Breast epithelium (tissue), 4 donors: ENCODE measurements around the gene SLIT1. TPM values are rescaled to one million over a fixed set of nuclear protein-coding genes. Genes with fewer than 3 reads are reported as not detected.
A peak's percentile ranks its signal among the peaks of the same experiment; 100 is the strongest.

Source experiments
- DNase-seq, 2 donors: peaks; one replicate each; pipeline ENCODE4 v3.0.0-alpha.2; 2019; ENCODE audit warnings: low spot score in 2 of 2
- H3K27ac ChIP-seq, 2 donors: fragments of 200-600 bp; sonication (generic) in 1 of 2; one replicate each; pipeline ENCODE4 v1.5.1; 2016 to 2019; ENCODE audit warnings: mild to moderate bottlenecking in 1 of 2
- H3K27me3 ChIP-seq, 2 donors: fragments of 200-600 bp; sonication (generic) in 1 of 2; one replicate each; pipeline versions ENCODE4 v1.5.1 to v1.6.0; 2017 to 2019; ENCODE audit warnings: control low read depth in 1 of 2, mild to moderate bottlenecking in 1 of 2
- H3K36me3 ChIP-seq: fragments of 200-600 bp; one replicate; pipeline ENCODE4 v1.5.1; 2019
- H3K4me1 ChIP-seq, 2 donors: fragments of 200-600 bp; sonication (generic); one replicate each; pipeline ENCODE4 v1.5.1; 2016 to 2019; ENCODE audit warnings: control low read depth in 1 of 2
- H3K4me3 ChIP-seq, 3 donors: fragments of 200-600 bp; sonication (generic); 1 replicate in 2 of 3; 2 replicates in 1 of 3; pipeline ENCODE4 v1.5.1; 2016 to 2019; ENCODE audit warnings: mild to moderate bottlenecking in 3 of 3, moderate library complexity in 2 of 3
- H3K9me3 ChIP-seq, 2 donors: fragments of 200-600 bp; sonication (generic) in 1 of 2; one replicate each; pipeline ENCODE4 v1.5.1; 2016 to 2019; ENCODE audit warnings: control low read depth in 1 of 2
- POLR2A ChIP-seq: fragments of 450-650 bp; IDR thresholded peaks from one replicate; pipeline ENCODE4 v1.6.1; 2016; ENCODE audit warnings: antibody characterized with exemption, mild to moderate bottlenecking, moderate library complexity
- POLR2AphosphoS5 ChIP-seq, 3 donors: sonication (generic); formaldehyde crosslinking; IDR thresholded peaks; one replicate each; pipeline ENCODE4 v1.6.1; 2017; ENCODE audit warnings: antibody characterized with exemption in 3 of 3
- intact Hi-C: fragments of 100-400 bp; cut with DNase I; formaldehyde crosslinking; loops from one replicate; pipeline ENCODE4 v1.15.1; 2023; ENCODE audit warnings: low total_unique reads
- total RNA-seq, 3 donors: library from RNA; depleted of rRNA; stranded (reverse); fragments of >200 nt; gene quantifications; one replicate each; pipeline ENCODE4 v1.1.0, GENCODE V29; 2016
- TF ChIP-seq, protein P1 (sequence below), 3 donors: fragments of 450-650 bp; IDR thresholded peaks; one replicate each; pipeline ENCODE4 v1.5.1; 2016 to 2017; ENCODE audit warnings: antibody characterized with exemption in 3 of 3, mild to moderate bottlenecking in 3 of 3, moderate library complexity in 3 of 3

The SLIT1 gene
- total RNA-seq, 3 donors from 2014 or later: under 0.01 to 0.44 (median 0.16) TPM

DNA sequence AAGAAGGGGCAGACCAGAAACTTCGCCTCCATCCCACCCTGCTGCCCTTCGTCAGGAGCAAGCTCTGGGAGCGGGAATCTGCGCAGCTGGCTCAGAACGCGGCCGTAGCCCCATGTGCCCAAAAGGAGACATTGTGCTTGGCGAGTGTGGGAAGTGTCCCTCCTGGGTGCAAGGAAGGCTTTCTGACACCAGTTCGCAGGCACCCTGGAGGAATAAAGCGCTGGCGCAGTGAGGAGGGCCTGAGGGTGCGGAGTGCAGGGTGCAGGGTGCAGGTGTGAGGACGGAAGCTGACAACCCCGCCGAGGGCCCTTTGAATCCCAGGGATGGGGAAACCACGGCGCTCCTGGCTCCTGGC, 811 bp downstream of the SLIT1 start:
- Histone ChIP-seq H3K4me3 (peak overlapping the region in 1 of 3 donors; percentile 54), H3K4me1 (peaks cover 0 to 7% of the 10 kb centered on the region in 2 donors), H3K27ac (no peak overlapping the region), H3K27me3 (peaks cover 5 to 25% of the 10 kb centered on the region in 2 donors), H3K36me3 (no peaks in the 10 kb centered on the region), H3K9me3 (no peaks in the 10 kb centered on the region)
- TF ChIP-seq POLR2A (no peak), POLR2AphosphoS5 (IDR thresholded peaks at IDR 0.05) (no peak)
- TF ChIP-seq, protein P1, sequence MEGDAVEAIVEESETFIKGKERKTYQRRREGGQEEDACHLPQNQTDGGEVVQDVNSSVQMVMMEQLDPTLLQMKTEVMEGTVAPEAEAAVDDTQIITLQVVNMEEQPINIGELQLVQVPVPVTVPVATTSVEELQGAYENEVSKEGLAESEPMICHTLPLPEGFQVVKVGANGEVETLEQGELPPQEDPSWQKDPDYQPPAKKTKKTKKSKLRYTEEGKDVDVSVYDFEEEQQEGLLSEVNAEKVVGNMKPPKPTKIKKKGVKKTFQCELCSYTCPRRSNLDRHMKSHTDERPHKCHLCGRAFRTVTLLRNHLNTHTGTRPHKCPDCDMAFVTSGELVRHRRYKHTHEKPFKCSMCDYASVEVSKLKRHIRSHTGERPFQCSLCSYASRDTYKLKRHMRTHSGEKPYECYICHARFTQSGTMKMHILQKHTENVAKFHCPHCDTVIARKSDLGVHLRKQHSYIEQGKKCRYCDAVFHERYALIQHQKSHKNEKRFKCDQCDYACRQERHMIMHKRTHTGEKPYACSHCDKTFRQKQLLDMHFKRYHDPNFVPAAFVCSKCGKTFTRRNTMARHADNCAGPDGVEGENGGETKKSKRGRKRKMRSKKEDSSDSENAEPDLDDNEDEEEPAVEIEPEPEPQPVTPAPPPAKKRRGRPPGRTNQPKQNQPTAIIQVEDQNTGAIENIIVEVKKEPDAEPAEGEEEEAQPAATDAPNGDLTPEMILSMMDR (IDR thresholded peaks at IDR 0.05): no peak
- intact Hi-C loops: no loop called here
- DNase-seq: no peak

DNA sequence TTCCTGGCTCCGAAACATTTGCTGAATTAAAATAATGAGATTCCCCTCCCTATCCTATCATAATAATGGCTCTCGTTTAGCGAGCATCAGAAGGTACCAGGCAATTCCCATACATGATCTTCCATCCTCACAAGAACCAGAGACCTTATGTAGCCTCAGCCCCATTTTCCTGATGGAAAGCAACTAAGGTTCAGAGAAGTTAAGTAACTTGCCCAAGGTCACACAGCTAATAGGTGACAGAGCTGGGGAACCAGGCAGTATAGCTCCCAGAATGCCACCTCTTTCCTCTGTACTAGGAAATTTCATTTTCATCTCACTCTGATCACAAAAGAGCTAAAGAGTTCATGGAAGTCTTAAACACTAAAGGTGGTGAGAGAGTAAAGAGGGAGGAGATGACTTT, 2.4 kb downstream of the SLIT1 start:
- Histone ChIP-seq H3K4me3 (no peak overlapping the region), H3K4me1 (peaks cover 0 to 7% of the 10 kb centered on the region in 2 donors), H3K36me3 (no peaks in the 10 kb centered on the region), H3K9me3 (no peaks in the 10 kb centered on the region), H3K27ac (no peak overlapping the region), H3K27me3 (peaks cover 5 to 30% of the 10 kb centered on the region in 2 donors)
- TF ChIP-seq POLR2AphosphoS5 (IDR thresholded peaks at IDR 0.05): no peak
- no peak for TF ChIP-seq POLR2A
- TF ChIP-seq, protein P1 (IDR thresholded peaks at IDR 0.05): no peak
- intact Hi-C loops: no loop called here
- peak in 1 of 2 donors; percentile 19 for DNase-seq

DNA sequence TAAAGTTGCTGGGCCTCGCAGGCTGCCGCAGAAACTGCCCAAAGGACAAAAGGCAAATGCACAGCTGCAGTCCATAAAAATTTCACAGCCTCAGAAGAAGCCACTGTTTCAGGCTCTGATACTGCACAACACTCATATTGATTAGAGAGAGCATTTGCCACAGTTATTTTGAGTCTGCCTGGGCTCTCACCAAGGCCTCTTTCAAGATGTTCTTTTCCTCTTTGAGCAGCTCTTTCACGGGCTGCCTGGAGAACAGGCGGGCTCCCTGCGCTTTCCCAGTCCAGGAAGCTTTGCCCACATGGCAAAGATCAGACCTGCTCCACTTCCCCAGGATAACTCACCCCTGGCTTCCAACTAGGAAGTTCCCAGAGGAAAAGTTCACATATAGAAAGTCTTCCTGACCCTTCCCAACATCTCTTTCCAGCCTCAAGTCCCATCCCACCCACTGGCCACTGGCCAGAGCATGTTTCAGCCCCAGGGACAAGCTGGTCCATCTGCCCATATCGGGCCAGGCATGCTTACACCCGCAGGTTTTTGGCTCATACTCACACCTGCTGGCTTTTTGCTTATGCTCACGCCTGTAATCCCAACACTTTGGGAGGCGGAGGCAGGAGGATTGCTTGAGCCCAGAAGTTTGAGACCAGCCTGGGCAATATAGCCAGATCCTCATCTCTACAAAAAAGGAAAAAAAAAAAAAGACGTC, 3.3 kb downstream of the SLIT1 start:
- Histone ChIP-seq H3K4me3 (no peak overlapping the region), H3K27ac (no peak overlapping the region), H3K36me3 (no peaks in the 10 kb centered on the region), H3K4me1 (peaks cover 0 to 7% of the 10 kb centered on the region in 2 donors), H3K27me3 (peaks cover 5 to 30% of the 10 kb centered on the region in 2 donors), H3K9me3 (no peaks in the 10 kb centered on the region)
- TF ChIP-seq, protein P1 (IDR thresholded peaks at IDR 0.05): no peak
- TF ChIP-seq POLR2AphosphoS5 (IDR thresholded peaks at IDR 0.05) (no peak), POLR2A (no peak)
- intact Hi-C loops: no loop called here
- peak in 1 of 2 donors; percentile 14 for DNase-seq

DNA sequence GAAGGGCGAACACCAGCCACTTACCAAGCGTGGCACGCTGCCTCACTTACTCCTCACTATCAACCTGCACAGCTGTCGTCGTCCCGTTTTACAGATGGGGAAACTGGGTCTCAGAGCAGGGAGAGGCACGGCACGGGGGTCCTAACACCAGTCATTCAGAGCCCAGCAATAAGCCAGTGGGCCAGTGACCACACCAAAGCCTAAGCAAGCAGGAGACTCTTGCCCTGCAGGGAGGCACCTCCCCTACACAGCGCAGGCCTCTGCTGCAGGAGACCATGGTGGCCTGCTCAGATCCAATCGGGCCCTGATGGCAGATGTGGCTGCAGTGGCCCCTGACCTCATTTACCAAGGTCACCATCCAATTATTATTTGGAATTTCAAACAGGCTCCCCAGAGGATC, 4.8 kb downstream of the SLIT1 start:
- H3K27me3 ChIP-seq: peaks cover 5 to 26% of the 10 kb centered on the region in 2 donors
- peak in 1 of 2 donors; percentile 22 for DNase-seq

DNA sequence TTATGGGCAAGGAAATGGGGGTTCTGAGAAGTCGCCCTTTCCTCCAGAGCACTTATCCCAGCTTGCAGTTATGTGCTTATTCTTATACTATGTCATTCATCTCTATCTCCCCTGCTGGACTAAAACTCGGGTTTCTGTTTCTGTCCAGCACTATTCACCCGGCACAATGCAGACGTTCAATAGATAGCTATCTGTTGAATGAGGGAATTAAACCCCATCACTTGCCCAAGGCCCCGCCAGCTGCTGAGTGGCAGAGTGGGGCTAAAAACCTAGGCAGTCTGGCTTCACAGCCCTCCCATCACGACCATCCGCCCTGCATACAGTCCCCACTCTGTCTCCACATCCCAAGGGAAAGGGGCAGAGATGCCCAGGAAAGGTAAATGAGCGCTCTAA, 5.4 kb downstream of the SLIT1 start:
- Histone ChIP-seq H3K27ac (no peak overlapping the region), H3K4me3 (no peak overlapping the region), H3K9me3 (no peaks in the 10 kb centered on the region), H3K36me3 (no peaks in the 10 kb centered on the region), H3K4me1 (peaks cover 0 to 1% of the 10 kb centered on the region in 2 donors), H3K27me3 (peaks cover 3 to 20% of the 10 kb centered on the region in 2 donors)
- intact Hi-C loops: no loop called here
- TF ChIP-seq POLR2A (no peak), POLR2AphosphoS5 (IDR thresholded peaks at IDR 0.05) (no peak)
- TF ChIP-seq, protein P1 (IDR thresholded peaks at IDR 0.05): no peak
- DNase-seq: peak in 1 of 2 donors; percentile 19

More for the DNA sequence above, 4.8 kb downstream of the SLIT1 start:
- intact Hi-C loops: no loop called here
- no peak overlapping the region for H3K27ac ChIP-seq
- no peak overlapping the region for H3K4me3 ChIP-seq
- peaks cover 0 to 7% of the 10 kb centered on the region in 2 donors for H3K4me1 ChIP-seq
- no peaks in the 10 kb centered on the region for H3K9me3 ChIP-seq
- TF ChIP-seq POLR2A: no peak
- TF ChIP-seq, protein P1 (IDR thresholded peaks at IDR 0.05): no peak
- no peak for TF ChIP-seq POLR2AphosphoS5 (IDR thresholded peaks at IDR 0.05)
- no peaks in the 10 kb centered on the region for H3K36me3 ChIP-seq
